Measurements from ENCODE around the gene CASP8AP2.
"Not testable (repeated sequence)": the region's sequence is repeated elsewhere in the genome, so short reads cannot be mapped to it uniquely, and the experiment has no call there.

The CASP8AP2 gene

DNA sequence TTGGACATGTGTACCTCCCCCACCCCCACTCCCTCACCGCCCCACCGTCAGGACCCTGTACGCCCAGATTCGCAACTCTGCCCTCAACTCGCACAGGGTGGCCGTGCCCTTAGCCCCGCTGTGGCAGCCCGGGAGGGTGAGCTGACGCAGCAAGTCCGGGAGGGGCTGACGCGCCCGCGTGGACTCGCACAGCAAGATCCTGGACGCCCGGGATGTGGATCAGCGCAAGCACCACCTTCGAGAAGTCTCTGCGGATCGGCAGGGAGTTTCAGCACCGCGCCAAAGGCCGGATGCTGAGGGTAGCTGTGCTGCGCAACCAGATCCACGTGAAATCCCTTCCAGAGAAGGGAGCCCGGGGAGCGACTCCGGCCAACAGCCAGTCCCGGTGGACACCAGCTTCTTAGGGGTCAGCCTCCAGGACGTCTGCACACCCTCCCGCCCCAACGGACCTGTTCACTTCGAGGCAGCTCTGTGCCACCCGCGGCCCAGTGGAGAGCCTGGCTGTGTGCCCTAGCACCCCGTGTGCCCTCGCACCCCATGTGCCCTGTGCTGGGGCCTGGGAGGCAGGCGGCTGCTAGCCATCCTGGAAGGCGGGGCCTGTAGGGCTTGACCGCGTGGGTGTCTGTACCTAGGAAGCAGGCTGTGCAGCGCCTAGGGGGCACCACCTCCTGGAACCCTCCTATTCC, 57.9 kb downstream of the CASP8AP2 start:
- DNase-seq (ENCODE audit: low spot score): no peak

DNA sequence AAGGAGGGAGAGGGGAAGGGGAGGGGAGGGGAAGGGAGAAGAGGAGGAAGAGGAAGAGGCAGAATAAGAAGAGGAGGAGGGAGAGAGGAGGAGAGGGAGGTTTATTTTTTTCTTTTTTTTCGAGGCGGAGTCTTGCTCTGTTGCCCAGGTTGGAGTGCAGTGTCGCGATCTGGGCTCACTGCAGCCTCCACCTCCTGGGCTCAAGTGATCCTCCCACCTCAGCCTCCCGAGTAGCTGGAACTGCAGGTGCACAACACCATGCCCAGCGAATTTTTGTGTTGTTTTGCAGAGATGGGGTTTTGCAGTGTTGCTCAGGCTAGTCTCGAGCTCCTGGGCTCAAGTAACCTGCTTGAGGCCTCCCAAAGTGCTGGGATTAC, 58.4 kb downstream of the CASP8AP2 start:
- DNase-seq (ENCODE audit: low spot score): no peak

DNA sequence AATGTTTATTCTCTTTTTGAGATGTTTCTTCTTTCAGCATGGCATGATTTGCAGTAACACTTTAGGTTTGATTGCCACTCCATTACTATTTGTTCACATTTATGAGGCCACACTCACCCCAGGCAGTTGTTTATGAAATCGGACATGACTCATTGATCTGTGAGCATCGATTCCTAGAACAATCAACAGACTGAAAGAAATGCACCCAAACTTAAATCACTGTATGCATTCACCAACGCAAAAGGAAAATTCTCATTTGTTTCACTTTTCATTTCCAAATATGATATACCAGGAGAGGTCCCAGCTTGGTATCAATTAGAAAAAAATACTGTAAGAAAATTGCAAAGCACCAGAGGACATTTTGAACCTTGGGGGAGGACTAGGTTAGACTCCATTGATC, 59.2 kb downstream of the CASP8AP2 start:
- no peak for DNase-seq (ENCODE audit: low spot score)

DNA sequence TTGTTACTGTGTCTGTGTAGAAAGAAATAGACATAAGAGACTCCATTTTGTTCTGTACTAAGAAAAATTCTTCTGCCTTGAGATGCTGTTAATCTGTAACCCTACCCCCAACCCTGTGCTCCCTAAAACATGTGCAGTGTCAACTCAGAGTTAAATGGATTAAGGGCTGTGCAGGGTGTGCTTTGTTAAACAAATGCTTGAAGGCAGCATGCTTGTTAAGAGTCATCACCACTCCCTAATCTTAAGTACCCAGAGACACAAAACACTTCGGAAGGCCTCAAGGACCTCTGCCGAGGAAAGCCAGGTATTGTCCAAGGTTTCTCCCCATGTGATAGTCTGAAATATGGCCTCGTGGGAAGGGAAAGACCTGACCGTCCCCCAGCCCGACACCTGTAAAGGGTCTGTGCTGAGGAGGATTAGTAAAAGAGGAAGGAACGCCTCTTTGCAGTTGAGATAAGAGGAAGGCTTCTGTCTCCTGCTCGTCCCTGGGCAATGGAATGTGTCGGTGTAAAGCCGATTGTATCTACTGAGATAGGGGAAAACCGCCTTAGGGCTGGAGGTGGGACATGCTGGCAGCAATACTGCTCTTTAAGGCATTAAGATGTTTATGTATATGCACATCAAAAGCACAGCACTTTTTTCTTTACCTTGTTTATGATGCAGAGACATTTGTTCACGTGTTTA, 61.3 kb downstream of the CASP8AP2 start:
- DNase-seq (ENCODE audit: low spot score): not testable (repeated sequence)

DNA sequence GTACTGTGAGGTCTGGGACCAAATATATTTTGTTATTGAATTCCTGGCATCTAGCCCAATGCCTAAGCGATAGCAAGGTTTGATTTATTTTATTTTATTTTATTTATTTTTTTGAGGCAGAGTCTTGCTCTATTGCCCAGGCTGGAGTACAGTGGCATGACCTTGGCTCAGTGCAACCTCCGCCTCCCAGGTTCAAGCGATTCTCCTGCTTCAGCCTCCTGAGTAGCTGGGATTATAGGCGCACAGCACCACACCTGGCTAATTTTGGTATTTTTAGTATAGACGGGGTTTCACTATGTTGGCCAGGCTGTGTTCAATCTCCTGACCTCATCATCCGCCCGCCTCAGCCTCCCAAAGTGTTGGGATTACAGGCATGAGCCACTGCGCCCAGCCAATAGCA, 62.9 kb downstream of the CASP8AP2 start:
- DNase-seq (ENCODE audit: low spot score): not testable (repeated sequence)

DNA sequence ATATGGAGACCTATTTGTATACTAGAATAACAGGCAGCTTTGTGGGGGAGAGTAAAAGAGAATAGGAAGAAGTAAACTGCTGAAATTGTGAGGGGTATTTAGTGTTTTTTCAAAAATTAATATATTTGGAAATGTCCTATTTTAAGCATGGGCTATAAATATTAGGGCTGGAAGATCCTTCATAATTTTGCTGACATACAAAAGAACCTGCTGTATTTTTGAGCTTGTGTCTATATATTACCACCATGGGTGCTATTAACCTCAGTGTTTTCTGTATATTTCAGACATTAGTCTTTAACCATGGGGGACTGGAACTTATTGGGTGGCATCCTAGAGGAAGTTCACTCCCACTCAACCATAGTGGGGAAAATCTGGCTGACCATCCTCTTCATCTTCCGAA, 64.5 kb downstream of the CASP8AP2 start, which contains the start of gene GJA10:
Gene GJA10 (plus strand): TSS at position 301 of the 400 bp plus-strand sequence. CDS start 0 bp downstream, at position 301.
- DNase-seq (ENCODE audit: low spot score): no peak

DNA sequence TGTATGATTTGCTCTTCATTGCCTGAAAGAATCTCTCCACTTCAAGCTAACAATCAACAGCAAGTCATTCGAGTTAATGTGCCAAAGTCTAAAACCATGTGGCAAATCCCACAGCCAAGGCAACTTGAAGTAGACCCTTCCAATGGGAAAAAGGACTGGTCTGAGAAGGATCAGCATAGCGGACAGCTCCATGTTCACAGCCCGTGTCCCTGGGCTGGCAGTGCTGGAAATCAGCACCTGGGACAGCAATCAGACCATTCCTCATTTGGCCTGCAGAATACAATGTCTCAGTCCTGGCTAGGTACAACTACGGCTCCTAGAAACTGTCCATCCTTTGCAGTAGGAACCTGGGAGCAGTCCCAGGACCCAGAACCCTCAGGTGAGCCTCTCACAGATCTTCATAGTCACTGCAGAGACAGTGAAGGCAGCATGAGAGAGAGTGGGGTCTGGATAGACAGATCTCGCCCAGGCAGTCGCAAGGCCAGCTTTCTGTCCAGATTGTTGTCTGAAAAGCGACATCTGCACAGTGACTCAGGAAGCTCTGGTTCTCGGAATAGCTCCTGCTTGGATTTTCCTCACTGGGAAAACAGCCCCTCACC, 65.7 kb downstream of the CASP8AP2 start:
- DNase-seq (ENCODE audit: low spot score): no peak

DNA sequence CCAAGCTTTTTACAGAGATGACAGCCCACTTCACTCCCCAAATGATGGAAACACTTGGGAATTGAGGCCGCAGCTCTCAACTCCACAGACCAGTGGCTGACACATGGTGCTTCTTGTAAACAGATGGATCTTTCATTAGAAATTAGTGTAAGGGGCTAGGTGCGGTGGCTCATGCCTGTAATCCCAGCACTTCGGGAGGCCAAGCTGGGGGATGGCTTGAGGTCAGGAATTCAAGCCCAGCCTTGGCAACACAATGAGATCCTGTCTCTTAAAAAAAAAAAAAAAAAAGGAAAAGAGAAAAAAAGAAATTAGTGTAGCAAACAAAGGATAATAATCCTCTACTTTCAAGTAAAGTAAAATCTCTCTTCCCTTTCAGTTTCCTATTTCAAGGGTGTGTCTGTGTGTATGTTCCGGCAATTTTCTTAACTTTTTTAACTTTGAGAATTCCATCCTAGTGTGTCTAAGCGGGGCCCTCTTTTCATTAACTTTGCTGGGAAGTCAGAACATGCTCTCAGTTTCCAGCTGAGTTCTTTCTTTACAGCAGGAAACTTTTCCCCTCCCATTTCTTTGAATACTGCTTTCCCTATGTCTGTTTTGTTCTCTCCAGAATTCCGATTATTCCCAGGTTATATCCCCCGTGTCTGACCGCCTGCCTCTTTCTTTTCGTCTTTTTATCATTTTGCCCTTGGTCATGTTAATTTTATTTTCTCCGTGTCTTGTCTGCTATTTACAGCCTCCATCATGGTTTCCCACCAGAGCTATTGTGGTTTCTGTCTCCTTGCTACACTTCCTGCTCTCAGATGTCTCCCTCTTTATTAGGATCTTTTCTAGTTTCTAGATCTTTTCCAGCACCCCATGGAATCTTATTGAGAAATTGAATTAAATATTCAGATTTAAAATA, 80.6 kb downstream of the CASP8AP2 start:
- not testable (repeated sequence) for DNase-seq (ENCODE audit: low spot score)

DNA sequence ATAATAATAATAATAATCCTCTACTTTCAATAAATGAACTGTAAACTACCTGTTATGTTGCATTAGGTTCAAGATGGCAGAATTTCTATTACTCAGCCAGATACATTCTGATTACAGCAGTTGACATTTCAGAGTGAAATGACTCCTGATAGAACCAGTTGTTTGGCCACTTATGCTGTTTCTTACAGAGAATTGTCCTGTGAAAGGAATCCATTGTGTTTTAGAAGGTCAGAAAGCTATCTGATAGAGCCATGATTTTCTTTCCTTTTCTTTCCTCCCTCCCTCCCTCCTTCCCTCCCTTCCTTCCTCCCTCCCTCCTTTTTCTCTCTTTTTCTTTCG, 81.2 kb downstream of the CASP8AP2 start:
- DNase-seq (ENCODE audit: low spot score): no peak

DNA sequence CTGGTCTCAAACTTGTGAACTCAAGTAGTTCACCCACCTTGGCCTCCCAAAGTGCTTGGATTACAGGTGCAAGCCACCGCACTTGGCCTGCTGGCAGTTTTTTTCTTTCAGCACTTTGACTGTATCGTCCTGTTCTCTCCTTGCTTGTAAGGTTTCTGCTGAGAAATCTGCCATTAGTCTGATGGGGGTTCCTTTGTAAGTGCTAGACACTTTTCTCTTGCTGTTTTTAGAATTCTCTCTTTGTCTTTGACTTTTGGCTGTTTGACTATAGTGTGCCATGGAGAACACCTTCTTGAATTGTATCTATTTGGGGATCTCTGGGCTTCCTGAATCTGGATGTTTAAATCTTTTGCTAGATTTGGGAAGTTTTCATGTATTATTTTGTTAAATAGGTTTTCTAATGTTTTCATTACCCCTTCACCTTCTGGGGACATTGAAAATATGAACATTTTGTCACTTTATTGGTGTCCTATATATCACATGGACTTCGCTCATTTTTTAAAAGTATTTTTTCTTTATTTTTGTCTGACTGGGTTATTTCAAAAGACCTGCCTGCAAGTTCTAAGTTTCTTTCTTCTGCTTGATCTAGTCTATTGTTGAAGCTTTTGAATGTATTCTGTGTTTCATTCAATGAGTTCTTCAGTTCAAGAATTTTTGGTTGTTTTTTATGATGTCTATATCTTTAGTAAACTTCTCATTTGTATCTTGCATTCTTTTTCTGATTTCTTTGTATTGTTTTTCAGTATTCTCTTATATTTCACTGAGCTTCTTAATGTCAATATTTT, 86.6 kb downstream of the CASP8AP2 start:
- DNase-seq (ENCODE audit: low spot score): no peak

DNA sequence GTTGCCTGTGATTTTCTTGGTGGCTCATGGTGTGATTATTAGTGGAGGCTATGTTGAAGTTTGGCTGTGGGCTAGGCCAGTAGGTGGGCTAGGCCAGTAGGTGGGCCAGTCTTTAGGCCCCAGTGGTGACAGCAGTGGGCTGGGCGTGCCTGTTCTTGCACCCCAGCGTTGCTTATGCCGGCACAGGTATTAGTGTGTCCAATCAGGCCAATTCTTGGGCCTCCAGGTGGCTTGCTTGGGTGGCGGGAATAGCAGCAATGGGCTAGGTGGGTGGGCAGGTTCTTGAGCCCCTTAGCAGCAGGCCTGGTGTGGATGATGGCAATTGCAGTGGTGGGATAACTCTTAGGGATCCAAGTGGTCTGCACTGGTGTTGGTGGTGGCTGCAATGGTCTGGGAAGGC, 87.5 kb downstream of the CASP8AP2 start:
- DNase-seq (ENCODE audit: low spot score): no peak

DNA sequence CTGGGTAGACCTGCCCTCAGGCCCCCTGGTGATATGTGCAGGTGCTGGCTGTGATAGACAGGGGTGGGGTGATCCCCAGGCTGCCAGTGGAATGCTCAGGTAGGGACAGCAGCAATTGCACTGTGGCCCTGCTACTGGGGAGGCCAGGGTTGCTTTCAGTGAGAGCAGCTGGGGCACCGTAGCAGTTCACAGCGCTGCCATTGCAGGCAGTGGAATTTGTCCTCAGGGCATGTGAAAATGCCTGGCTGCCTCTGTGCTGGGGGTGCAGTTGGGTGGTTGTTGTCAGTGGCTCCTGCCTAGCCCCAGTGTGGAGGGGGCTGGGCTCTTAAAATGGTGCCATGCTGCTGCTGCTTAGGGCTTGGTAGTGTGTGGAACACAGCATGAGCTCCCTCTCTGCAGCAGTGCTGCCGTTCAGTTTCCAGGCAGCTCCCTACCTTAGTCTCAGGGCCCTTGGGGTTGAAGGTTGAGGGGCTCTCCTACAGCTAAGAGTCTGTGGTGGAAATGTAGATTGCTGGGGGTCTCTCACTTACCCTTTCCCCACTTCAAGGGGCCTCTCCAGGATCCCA, 88.2 kb downstream of the CASP8AP2 start:
- DNase-seq (ENCODE audit: low spot score): no peak
